ENCODE measurements around the gene MRM3.
"Not testable (repeated sequence)": the region's sequence is repeated elsewhere in the genome, so short reads cannot be mapped to it uniquely, and the experiment has no call there.

The MRM3 gene

DNA sequence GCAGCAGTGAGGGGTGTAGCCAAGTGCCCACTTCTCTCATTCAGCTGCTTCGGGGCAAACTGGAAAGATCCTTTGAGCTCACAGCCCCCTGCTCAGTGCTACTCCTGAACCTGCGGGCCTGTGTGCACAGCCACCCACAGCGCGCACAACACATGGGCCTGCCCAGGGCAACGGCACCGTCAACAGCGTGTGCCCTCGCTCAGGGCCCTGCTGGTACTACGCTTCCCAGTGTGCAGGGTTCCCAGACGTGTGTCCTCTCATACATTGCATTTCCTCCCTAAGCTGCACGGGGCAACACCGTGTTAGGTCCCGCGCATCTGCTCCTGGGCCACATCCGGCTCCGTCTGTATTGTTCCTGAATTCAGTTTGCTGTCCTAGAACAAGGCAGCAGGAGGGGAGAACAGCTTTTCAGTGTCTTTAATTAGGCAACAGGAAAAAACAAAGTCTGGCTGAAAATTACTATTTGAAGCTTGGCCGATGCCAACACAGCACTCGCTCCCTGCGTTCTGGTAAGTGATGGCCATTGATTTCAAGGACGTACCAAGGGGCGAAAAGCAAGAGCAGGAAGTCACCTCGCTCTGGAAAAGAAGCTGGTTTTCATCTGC lies 15.2 kb downstream of the MRM3 start:
- no peak for DNase-seq (ENCODE audit: low spot score)

DNA sequence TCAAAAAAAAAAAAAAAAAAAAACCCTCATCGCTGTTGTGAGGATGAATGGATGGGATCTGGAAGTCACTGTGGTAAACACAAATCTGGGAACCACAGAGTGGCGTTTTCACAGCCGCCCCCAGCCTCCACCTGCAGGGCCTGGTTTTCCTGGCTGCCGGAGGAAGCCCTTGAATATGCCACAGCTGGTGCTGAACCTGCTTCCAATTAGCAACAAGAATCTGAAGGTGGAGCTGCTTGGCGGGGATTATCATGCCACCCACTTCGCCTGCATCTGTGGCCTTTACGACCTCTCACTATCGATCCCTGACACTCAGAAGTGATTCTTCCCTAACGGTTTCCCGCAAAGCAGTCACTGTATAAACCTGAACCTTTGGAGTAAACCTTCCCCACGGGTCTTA lies 16.1 kb downstream of the MRM3 start:
- no peak for DNase-seq (ENCODE audit: low spot score)

- DNase-seq (ENCODE audit: low spot score) = no peak
These were observed 17.1 kb downstream of the MRM3 start for GRCh38 chr17:799261-799660.

DNA sequence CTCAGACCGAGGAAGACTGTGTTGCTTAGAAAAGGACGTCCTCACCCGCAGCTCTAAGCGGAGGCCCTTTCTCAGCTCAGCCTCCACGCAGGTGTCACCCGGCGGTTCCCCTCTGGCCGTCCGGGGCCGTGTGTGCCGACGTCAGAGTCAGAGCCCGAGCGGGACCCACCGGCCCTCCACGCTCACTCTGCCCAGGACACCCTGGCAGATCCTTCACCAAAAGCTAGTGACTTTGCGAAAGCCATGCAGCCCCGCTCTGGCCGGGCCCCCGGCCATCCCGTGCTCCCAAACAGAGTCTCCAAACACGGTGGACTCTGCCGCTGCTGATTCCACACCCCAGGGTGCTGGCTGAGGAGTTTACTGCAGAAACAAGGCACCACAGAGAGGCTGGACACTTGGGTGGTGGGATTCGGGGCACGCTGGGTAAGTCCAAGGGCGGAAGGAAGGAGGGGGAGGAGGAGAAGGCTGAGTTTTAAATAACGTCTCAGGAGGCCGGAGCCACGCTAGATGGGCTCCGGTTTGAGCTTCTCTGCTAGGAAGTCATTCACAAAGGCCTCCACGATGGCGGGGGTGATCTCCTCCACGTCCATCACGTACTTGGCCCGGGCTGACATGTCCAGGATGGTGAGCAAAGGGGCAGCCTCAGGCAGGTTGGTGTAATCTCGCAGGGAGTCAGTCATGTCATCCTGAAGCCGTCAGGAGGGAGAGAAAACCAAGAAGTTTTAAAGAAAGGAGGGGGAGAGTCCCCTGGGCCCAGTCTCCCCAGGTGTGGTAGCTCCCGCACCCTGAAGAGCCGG lies 18.5 kb downstream of the MRM3 start:
- DNase-seq (ENCODE audit: low spot score) = no peak

DNA sequence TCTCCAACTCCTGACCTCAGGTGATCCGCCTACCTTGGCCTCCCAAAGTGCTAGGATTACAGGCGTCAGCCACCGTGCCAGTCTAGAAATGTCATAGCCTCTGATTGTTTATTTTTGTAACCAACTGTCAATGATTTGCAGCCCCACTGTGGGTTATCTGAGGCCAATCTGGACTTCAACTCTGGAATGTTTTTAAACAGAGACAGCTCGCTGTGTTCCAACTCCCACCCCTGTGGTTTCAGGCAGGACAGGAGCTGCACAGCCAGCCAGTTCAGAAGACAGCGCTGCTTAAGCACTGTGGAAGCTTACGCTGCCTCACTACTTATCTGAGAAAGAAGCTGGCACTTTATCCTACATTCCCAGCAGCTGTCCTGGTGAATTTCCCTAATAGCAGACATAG lies 19.5 kb downstream of the MRM3 start:
- DNase-seq (ENCODE audit: low spot score) = no peak

- DNase-seq (ENCODE audit: low spot score) = no peak
These were observed 20.3 kb downstream of the MRM3 start for GRCh38 chr17:802481-802880.

DNA sequence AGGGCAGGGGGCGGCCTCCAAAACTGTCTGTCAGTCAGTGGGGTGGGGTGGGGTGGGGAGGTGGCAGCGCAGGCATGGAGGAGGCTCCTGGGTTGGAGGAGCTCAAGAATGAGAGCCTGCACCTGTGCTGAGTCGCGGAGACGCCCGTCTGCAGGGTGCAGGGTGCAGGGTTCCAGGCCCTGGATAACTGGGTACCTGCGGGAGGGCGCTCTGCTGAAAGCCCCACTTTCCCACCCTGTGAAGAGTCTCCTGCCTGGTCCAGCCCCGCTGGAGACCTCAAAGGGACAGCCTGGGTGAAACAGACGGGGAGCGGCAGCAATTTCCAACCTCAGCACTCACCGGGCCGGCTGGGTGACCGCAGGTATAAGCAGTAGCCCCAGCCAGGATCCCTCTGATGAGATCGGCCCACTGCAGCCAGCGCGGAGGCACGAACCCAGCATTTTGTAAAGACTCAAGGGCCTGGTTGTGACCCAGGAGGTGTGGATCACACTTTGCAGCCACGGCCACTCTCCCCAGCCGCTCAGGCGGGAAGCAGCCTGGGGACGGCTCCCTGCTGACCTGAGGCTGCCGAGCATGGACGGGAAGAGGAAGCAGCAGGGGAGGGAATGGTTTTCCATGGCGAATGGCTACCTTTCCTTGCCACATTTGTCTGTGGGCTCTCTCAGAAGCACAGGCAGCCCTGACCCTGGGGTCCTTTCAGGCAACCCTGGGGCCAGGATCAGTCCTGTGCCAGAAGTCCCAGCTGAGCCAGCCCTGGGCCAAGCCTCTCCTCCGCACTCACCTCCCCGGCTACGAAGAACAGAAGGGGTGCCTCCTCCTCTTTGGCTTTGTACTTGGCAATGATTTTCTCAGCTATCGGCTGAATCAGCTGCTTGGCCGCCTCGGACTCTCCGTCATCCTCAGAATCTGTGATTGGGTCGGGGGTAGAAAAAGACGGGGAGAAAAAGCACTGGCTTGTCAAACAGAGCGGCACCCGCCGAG lies 21.0 kb downstream of the MRM3 start:
- DNase-seq (ENCODE audit: low spot score) = no peak

- no peak for DNase-seq (ENCODE audit: low spot score)
These were observed 22.6 kb downstream of the MRM3 start for GRCh38 chr17:804541-805435.

- not testable (repeated sequence) for DNase-seq (ENCODE audit: low spot score)
These were observed 23.7 kb downstream of the MRM3 start for GRCh38 chr17:805886-806285.

GRCh38 chr17:806346-806745 lies 24.2 kb downstream of the MRM3 start:
- DNase-seq (ENCODE audit: low spot score) = no peak

- DNase-seq (ENCODE audit: low spot score) = no peak
These were observed 24.8 kb downstream of the MRM3 start for GRCh38 chr17:806781-807522.

DNA sequence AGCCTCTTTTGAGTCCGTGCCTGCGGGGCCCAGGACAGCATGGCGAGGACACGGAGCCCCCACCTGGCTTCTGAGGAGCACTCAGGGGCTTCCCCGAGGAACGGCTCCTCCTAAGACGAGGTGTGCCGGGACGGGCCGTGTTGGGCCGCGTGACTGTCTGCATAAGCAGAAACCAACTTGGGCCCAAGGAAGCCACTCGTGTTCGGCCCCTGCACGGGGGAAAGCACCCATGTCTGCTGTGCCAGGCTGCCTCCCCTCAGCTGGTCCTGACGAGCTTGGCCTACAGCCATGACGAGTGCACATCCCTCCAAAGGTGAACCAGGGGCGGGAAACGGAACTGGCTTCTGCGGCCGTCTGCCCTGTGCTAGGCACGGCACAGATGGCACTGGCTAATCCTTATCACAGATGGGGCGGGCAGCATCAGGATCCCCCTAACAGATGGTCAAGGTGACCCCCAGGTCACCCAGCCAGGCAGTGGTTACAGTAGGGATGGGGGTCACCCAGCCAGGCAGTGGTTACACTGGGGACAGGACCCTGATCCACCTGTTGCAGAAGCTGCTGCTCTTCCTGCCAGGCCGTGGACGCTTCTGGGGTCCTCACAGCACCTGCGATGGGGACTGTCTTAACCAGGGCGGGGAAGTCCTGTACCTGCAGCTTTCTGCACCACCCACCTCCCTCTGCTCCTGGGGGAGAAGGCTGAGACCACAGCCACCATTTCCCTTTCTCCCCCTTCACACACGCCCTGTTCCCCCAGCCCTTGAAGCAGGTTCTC lies 25.6 kb downstream of the MRM3 start:
- no peak for DNase-seq (ENCODE audit: low spot score)

DNA sequence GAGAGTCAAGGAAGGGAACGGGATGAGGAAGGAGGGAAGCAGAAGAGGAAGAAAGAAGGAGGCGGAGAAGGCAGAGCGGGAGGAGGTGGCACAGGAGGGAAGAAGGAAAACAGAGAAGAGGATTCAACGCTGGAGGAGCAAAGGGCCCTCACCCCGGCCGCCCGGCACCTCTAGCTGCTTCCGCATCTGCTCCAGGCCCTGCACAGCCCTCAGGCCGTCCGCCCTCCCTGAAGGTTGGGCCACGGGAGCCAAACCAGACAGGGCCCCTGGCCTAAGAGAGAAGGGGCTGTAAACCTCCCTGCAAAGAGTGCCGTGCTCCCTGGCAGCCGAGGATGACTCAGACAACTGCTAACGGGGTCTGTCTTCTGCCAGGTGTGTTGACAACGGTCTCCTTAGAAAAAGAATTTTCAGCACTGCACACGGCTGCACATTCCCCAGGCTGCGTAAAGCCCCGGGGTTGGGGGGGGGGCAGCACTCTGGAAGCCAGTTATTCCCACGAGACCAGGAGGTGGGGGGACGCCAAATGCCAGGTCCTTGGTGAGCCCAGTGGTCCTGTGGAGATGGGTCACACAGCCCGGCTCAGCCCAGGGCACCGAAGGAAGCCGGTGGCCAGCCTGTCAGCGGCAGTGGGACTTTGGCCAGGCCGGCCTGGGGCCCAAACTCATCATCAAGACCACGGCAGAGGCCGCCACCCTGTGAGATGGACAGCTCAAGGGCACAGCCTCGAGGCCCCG lies 29.1 kb downstream of the MRM3 start:
- no peak for DNase-seq (ENCODE audit: low spot score)

- DNase-seq (ENCODE audit: low spot score) = no peak
These were observed 30.6 kb downstream of the MRM3 start for GRCh38 chr17:812638-813204.

DNA sequence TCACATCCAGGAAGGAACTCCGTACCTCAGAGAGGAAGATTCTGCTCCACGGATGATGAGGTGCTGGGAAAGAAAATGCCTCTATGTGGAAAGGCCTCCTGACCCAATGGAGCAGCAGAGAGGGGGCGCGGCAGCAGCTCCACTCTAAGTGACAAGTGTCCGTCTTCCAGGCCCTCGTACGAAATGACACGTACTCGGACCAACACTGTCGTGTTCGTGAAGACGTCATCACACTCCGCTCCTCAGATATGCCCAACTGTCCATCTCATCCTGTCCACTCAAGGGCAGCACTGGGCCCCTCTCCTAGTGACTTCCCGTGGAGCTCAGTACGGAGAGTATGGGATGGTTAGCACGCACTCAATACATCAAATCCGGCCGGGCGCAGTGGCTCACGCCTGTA lies 32.2 kb downstream of the MRM3 start:
- DNase-seq (ENCODE audit: low spot score) = no peak

DNA sequence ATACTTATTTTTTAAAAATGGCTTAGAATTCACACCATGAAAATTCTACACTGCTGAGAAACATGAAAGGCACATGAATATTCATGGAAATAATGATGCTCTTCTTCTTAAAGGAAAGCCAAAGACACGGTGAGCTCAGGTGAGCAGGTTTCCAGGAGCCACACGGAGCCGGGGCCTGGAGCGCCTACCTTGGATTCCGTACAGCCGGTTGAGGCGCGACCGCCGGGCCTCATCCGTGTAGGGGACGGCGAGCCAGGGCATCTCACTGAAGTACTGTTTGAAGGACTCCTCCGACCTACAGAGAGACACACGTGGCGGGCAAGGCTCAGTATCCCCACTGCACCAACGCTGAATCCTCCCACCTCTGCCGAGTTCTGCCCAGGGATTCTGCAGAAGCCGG lies 37.1 kb downstream of the MRM3 start:
- no peak for DNase-seq (ENCODE audit: low spot score)

DNA sequence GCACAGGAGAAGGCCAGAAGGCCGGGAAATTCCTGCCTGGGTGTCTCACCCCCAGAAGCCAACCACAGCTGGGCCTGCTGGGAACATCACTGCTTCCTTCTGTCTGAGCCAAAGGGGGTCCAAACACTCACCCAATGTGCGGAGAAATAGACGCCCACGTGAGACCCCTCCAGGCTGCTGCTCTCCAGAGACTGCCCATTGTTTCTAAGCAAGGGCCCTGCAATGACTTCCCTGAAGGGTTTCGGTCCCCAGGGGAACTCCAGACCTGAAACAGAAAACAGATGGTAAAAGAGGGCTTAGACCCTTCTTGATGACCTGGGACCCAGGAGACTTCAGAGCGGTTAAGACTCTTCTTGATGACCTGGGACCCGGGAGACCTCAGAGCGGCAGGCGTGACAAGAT lies 41.3 kb downstream of the MRM3 start:
- DNase-seq (ENCODE audit: low spot score) = no peak

DNA sequence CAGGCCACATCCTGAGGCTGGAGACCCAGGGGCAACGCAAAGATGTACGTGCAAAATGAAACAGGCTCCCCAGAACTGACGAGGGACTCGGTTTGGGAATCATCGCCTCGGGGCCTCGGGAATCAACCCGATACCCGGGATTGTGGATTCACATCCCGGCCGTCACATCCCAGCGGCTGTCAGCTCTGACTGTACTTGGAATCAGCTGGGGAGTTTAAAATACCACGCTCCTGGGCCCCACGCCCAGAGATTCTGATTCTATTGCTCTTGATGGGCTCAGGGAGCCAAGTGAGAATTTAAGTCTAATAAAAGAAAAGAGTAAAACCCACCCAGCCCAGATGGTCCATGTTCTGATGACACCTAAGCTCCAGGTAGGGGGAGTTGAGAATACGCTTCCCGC lies 42.2 kb downstream of the MRM3 start:
- DNase-seq (ENCODE audit: low spot score) = no peak

GRCh38 chr17:825216-825615 lies 43.1 kb downstream of the MRM3 start:
- no peak for DNase-seq (ENCODE audit: low spot score)

All from AG20443 (cell line).